HAP-1 (cell line): ENCODE measurements around the gene WDR90.
"Not testable (repeated sequence)": the region's sequence is repeated elsewhere in the genome, so short reads cannot be mapped to it uniquely, and the experiment has no call there.

ENCODE experiments used
- DNase-seq, 2 experiments: peaks; one replicate each; pipeline ENCODE4 v3.0.0-alpha.2; 2016 to 2020; ENCODE audit warnings: low spot score in 2 of 2
- H3K27me3 ChIP-seq: fragments of 250-450 bp; sonication (Bioruptor Pico); 2 replicates; pipeline ENCODE4 v1.5.1; 2020; ENCODE audit warnings: low read depth, mild to moderate bottlenecking, moderate library complexity
- H3K36me3 ChIP-seq: fragments of 250-450 bp; sonication (Bioruptor Pico); replicated peaks from 2 replicates; pipeline ENCODE4 v1.5.1; 2020; ENCODE audit warnings: mild to moderate bottlenecking
- H3K4me1 ChIP-seq: fragments of 250-450 bp; sonication (Bioruptor Pico); 2 replicates; pipeline ENCODE4 v1.5.1; 2020; ENCODE audit warnings: mild to moderate bottlenecking
- H3K4me3 ChIP-seq: fragments of 250-450 bp; sonication (Bioruptor Pico); 2 replicates; pipeline ENCODE4 v1.5.1; 2020; ENCODE audit warnings: mild to moderate bottlenecking, moderate library complexity
- H3K9me3 ChIP-seq: fragments of 250-450 bp; sonication (Bioruptor Pico); 2 replicates; pipeline ENCODE4 v1.5.1; 2020; ENCODE audit warnings: mild to moderate bottlenecking, moderate library complexity
- in situ Hi-C: fragments of 300-500 bp; cut with MboI; formaldehyde crosslinking; loops from 3 replicates; pipeline ENCODE4 v1.14.3; 2020; ENCODE audit warnings: low sequenced_read_pairs, inconsistent platforms, mixed read lengths

Gene WDR90

GRCh38 chr16:708959-709358 lies 59.8 kb downstream of the WDR90 start:
- in situ Hi-C loops, result no loop called here
- Histone ChIP-seq H3K27me3 (peaks cover 18% of the 10 kb centered on the region), H3K36me3 (no peaks in the 10 kb centered on the region), H3K4me3 (no peak overlapping the region), H3K4me1 (peaks cover 4% of the 10 kb centered on the region; the same call in 1 of the 2 replicates), H3K9me3 (no peaks in the 10 kb centered on the region)
- no peak for DNase-seq

DNA sequence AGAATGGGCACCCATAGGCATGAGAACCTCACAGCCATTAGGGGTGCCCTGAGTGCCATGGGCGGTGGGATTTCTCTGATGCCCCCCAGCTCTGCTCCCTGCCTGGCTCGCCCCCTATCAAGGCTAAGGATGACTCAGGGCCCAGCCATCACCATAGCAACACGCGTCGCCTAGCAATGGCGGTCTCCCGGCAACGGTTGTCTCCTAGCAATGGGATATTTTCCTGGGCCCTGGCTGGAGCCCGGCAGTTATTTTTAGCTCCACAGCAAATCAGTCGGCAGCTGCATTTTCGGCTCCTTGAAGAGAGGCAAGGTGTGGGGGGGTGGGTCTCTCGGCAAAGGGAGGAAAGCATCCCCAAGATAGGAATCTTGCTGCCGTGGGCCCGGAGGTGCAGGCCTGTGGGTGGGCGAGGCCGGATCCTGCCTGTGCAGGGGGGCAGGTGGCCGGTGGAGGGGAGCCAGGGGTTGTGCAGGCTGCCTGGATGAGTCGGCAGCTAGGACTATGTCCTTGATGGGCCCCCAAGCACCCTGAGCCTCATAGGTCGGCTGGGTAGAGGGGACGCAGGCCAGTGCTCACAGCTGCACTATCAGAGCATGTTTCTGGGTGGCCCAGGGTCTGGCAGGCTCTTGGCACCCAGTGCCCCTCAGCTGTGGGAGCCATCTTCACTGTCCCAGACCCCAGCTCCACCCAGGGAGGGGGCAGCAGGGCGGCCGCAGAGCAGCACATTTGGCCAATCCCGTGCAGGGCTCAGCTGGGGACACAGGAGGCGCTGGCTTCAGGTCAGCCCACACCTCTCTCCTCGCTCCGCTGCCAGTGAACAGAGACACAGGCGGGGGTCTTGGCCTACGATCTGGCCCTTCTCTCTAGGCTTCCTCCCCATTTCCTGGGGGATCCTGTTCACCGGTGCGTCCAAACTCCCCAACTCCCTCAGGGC lies 60.7 kb downstream of the WDR90 start:
- H3K4me1 ChIP-seq, result peaks cover 4% of the 10 kb centered on the region; the same call in 1 of the 2 replicates
- H3K4me3 ChIP-seq, result no peak overlapping the region
- H3K36me3 ChIP-seq, result no peaks in the 10 kb centered on the region
- in situ Hi-C loops, result no loop called here
- peak; percentile 60 to 84 for DNase-seq
- peaks cover 18% of the 10 kb centered on the region for H3K27me3 ChIP-seq
- no peaks in the 10 kb centered on the region for H3K9me3 ChIP-seq

- in situ Hi-C loops, result no loop called here
- Histone ChIP-seq H3K4me3 (no peak overlapping the region), H3K4me1 (peaks cover 4% of the 10 kb centered on the region; the same call in 1 of the 2 replicates), H3K36me3 (no peaks in the 10 kb centered on the region), H3K27me3 (peaks cover 18% of the 10 kb centered on the region), H3K9me3 (no peaks in the 10 kb centered on the region)
- no peak for DNase-seq
Measured at GRCh38 chr16:710500-711075, 61.4 kb downstream of the WDR90 start.

DNA sequence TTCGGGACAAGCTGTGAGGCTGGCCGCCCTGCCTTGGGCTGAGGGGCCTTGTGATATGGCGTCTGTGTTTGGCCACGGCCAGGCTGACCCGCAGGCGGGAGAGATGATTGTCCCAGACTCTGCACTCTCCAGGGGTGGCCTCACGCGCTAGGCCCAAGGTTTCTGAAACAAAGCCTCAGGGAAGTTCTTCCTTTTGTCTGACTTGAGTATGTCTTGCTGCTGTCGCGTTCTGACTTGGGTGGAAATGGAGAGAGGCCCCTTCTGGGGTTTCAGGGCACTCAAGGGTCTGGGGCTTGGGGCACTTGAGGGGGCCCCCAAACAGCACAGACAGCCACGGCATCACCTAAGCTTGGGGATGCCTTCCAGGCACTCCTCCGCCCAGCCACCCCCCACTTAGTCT lies 61.9 kb downstream of the WDR90 start:
- H3K4me3 ChIP-seq, result no peak overlapping the region
- H3K9me3 ChIP-seq, result no peaks in the 10 kb centered on the region
- in situ Hi-C loops, result no loop called here
- H3K36me3 ChIP-seq, result no peaks in the 10 kb centered on the region
- no peak for DNase-seq
- peaks cover 7% of the 10 kb centered on the region; the same call in 1 of the 2 replicates for H3K4me1 ChIP-seq
- peaks cover 17% of the 10 kb centered on the region for H3K27me3 ChIP-seq

- Histone ChIP-seq H3K4me1 (peaks cover 12% of the 10 kb centered on the region; the same call in 1 of the 2 replicates), H3K4me3 (no peak overlapping the region), H3K27me3 (peaks cover 11% of the 10 kb centered on the region), H3K36me3 (peaks cover 1% of the 10 kb centered on the region; the same call in 1 of the 2 replicates), H3K9me3 (no peaks in the 10 kb centered on the region)
- DNase-seq, result peak; percentile 71 to 91
- in situ Hi-C loops, result no loop called here
Measured at GRCh38 chr16:711548-712320, 62.6 kb downstream of the WDR90 start.

- H3K36me3 ChIP-seq, H3K27me3 ChIP-seq, in situ Hi-C loops, H3K9me3 ChIP-seq, H3K4me3 ChIP-seq: not testable (repeated sequence)
- DNase-seq, result peak; percentile 82 to 88
- peaks cover 12% of the 10 kb centered on the region; the same call in 1 of the 2 replicates for H3K4me1 ChIP-seq
Measured at GRCh38 chr16:712740-713250, 63.6 kb downstream of the WDR90 start.

GRCh38 chr16:714079-714478 lies 64.9 kb downstream of the WDR90 start:
- no peaks in the 10 kb centered on the region for H3K9me3 ChIP-seq
- no peak overlapping the region for H3K4me3 ChIP-seq
- no peaks in the 10 kb centered on the region for H3K27me3 ChIP-seq
- peaks cover 12% of the 10 kb centered on the region; the same call in 1 of the 2 replicates for H3K4me1 ChIP-seq
- DNase-seq, result no peak
- H3K36me3 ChIP-seq, result peaks cover 3% of the 10 kb centered on the region; the same call in 1 of the 2 replicates
- in situ Hi-C loops, result no loop called here

DNA sequence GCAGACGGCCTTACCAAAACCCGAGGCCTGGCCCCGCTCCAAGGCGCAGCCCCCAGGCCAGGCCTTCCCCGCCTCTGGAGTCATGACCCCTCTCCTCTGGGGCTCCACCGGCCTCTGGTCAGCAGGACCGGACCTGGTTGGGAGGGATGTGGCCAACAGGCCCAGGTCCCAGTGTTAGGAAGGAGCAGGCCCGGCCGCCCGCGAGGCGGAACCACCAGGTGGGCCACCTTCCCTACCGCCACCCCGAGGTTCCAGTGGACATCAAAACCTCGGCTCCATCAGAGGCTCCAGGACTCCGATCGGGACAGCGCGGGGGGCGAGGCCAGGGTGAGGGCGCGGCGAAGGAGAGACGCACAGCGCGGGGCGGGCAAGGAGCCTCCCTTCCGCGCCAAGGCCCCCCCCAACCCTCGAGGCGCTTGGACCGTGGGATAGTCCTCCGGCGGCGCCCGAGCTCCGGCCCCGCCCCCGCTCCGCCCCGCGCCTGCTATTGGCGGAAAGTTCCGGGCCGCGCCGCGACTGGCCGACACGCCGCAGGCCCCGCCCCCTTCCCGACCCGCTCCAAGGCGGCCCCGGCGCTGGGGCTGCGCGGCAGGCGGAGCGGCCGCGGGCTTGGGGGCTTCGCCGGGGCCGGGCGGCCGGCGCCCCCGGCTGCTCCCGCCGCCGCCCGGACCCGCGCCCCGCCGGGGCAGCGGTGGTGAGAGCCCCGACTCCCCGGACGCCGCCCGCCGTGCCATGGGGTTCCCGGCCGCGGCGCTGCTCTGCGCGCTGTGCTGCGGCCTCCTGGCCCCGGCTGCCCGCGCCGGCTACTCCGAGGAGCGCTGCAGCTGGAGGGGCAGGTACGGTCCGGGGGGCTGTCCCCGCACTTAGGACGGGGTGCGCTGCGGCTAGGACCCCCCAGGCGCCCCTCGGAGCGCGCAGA lies 65.7 kb downstream of the WDR90 start, which contains the start of gene METRN:
METRN (plus strand) TSS at position 561 of the 919 bp plus-strand sequence; CDS start at position 733, 172 bp downstream.
- in situ Hi-C loops, result no loop called here
- no peaks in the 10 kb centered on the region for H3K27me3 ChIP-seq

DNA sequence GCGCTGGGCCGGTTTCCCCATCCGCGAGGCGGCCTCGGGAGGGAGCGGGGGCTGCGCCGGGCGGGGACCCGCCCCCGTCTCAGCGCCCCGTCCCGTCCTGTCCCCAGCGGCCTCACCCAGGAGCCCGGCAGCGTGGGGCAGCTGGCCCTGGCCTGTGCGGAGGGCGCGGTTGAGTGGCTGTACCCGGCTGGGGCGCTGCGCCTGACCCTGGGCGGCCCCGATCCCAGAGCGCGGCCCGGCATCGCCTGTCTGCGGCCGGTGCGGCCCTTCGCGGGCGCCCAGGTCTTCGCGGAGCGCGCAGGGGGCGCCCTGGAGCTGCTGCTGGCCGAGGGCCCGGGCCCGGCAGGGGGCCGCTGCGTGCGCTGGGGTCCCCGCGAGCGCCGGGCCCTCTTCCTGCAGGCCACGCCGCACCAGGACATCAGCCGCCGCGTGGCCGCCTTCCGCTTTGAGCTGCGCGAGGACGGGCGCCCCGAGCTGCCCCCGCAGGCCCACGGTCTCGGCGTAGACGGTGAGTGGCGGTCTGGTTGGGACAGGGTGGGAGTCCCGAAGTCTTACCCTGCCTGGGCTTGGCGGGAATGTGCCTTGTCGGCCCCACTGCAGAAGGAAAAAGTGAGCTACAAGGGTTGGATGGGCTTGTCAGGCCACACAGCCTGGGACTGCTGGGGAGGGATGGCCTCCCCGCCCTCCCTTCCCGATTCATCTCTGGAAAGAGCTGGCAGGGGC lies 66.5 kb downstream of the WDR90 start:
- no peaks in the 10 kb centered on the region for H3K27me3 ChIP-seq
- H3K4me3 ChIP-seq, result peak overlapping the region; percentile 46
- peak; percentile 32 to 65 for DNase-seq
- H3K9me3 ChIP-seq, result no peaks in the 10 kb centered on the region
- peaks cover 3% of the 10 kb centered on the region; the same call in 1 of the 2 replicates for H3K36me3 ChIP-seq
- peaks cover 20% of the 10 kb centered on the region for H3K4me1 ChIP-seq
- in situ Hi-C loops, result no loop called here

More for the DNA sequence above, 65.7 kb downstream of the WDR90 start, which contains the start of gene METRN:
- H3K4me1 ChIP-seq, result peaks cover 13% of the 10 kb centered on the region
- peaks cover 3% of the 10 kb centered on the region; the same call in 1 of the 2 replicates for H3K36me3 ChIP-seq
- peak within 1 kb of the TSS; percentile 46 for H3K4me3 ChIP-seq
- no peaks in the 10 kb centered on the region for H3K9me3 ChIP-seq
- peak; percentile 85 to 97 for DNase-seq

GRCh38 chr16:716200-716568 lies 67.0 kb downstream of the WDR90 start:
- Histone ChIP-seq H3K9me3 (no peaks in the 10 kb centered on the region), H3K4me3 (peak overlapping the region; percentile 46), H3K27me3 (no peaks in the 10 kb centered on the region), H3K4me1 (peaks cover 20% of the 10 kb centered on the region), H3K36me3 (peaks cover 3% of the 10 kb centered on the region; the same call in 1 of the 2 replicates)
- peak; percentile 34 to 78 for DNase-seq
- in situ Hi-C loops, result no loop called here

DNA sequence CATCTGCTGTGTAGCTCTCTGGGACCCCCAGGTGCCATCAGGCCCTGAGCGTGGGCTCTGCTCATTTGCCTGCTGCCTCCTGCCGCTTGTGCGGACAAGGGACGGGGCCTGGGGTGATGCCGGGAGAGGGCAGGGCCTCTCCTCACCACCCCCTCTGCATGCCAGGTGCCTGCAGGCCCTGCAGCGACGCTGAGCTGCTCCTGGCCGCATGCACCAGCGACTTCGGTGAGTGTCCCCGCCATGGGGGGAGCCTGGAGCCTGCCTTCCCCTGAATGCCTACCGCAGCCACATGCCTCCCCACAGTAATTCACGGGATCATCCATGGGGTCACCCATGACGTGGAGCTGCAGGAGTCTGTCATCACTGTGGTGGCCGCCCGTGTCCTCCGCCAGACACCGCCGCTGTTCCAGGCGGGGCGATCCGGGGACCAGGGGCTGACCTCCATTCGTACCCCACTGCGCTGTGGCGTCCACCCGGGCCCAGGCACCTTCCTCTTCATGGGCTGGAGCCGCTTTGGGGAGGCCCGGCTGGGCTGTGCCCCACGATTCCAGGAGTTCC lies 67.7 kb downstream of the WDR90 start:
- no peaks in the 10 kb centered on the region for H3K9me3 ChIP-seq
- H3K4me3 ChIP-seq, result peak overlapping the region; percentile 46; the same call in 1 of the 2 replicates
- in situ Hi-C loops, result no loop called here
- peaks cover 7% of the 10 kb centered on the region; the same call in 1 of the 2 replicates for H3K36me3 ChIP-seq
- H3K4me1 ChIP-seq, result peaks cover 25% of the 10 kb centered on the region
- no peaks in the 10 kb centered on the region for H3K27me3 ChIP-seq
- no peak for DNase-seq
